Fibroblast of lung (primary cell): Measurements from ENCODE around the gene MRPS11. TPM values are rescaled to one million over a fixed set of nuclear protein-coding genes. Genes with fewer than 3 reads are reported as not detected.

ENCODE experiments used
- DNase-seq, 2 donors: peaks; one replicate each; pipeline versions ENCODE4 v3.0.0 to v3.0.0-alpha.2; 2010; ENCODE audit warnings: low read depth in 2 of 2
- H2AFZ ChIP-seq: 2 replicates; pipeline ENCODE4 v1.5.1; 2012; ENCODE audit warnings: low read length, control low read depth, inconsistent platforms
- H3K27ac ChIP-seq: 2 replicates; pipeline ENCODE4 v1.5.1; 2011; ENCODE audit warnings: low read length, control low read depth; ENCODE audit not compliant: insufficient read depth
- H3K27me3 ChIP-seq: 2 replicates; pipeline ENCODE4 v1.5.1; 2011; ENCODE audit warnings: mild to moderate bottlenecking, low read length; ENCODE audit not compliant: control insufficient read depth, insufficient read depth
- H3K36me3 ChIP-seq: 2 replicates; pipeline ENCODE4 v1.5.1; 2011; ENCODE audit warnings: low read length; ENCODE audit not compliant: control insufficient read depth, insufficient read depth
- H3K4me1 ChIP-seq: 2 replicates; pipeline ENCODE4 v1.5.1; 2011; ENCODE audit warnings: low read length; ENCODE audit not compliant: control insufficient read depth, insufficient read depth; ENCODE audit errors: extremely low read depth
- H3K4me2 ChIP-seq: 2 replicates; pipeline ENCODE4 v1.5.1; 2011; ENCODE audit warnings: low read length, control low read depth; ENCODE audit not compliant: insufficient read depth; ENCODE audit errors: extremely low read depth
- H3K4me3 ChIP-seq, 4 experiments: fragments of 200-600 bp in 1 of 4; sonication (generic) in 1 of 4; replicated peaks in 1 of 4; 2 replicates each; pipeline ENCODE4 v1.5.1; 2011 to 2016; ENCODE audit warnings: low read length in 4 of 4, low read depth in 3 of 4, mild to moderate bottlenecking in 3 of 4, control low read depth in 2 of 4, inconsistent platforms in 1 of 4, mixed read lengths in 1 of 4; ENCODE audit not compliant: insufficient read depth in 1 of 4; ENCODE audit errors: control extremely low read depth in 1 of 4
- H3K79me2 ChIP-seq: 2 replicates; pipeline ENCODE4 v1.5.1; 2012; ENCODE audit warnings: mild to moderate bottlenecking, low read length, inconsistent platforms; ENCODE audit not compliant: control insufficient read depth, insufficient read depth
- H3K9ac ChIP-seq: 2 replicates; pipeline ENCODE4 v1.5.1; 2011; ENCODE audit warnings: mild to moderate bottlenecking, low read length, control low read depth; ENCODE audit not compliant: insufficient read depth
- H3K9me3 ChIP-seq: 2 replicates; pipeline ENCODE4 v1.5.1; 2012; ENCODE audit warnings: low read depth, low read length; ENCODE audit not compliant: control insufficient read depth, insufficient read depth
- H4K20me1 ChIP-seq: 2 replicates; pipeline ENCODE4 v1.5.1; 2011; ENCODE audit warnings: low read length; ENCODE audit not compliant: control insufficient read depth, insufficient read depth; ENCODE audit errors: extremely low read depth
- CTCF ChIP-seq, 2 donors: IDR thresholded peaks in 1 of 2; conservative IDR thresholded peaks in 1 of 2; 1 replicate in 1 of 2; 2 replicates in 1 of 2; pipeline ENCODE4 v1.5.1; 2011 to 2012; ENCODE audit warnings: low read length in 2 of 2, control low read depth in 1 of 2, inconsistent platforms in 1 of 2, low read depth in 1 of 2, mild to moderate bottlenecking in 1 of 2
- EZH2 ChIP-seq: IDR thresholded peaks from 2 replicates; pipeline ENCODE4 v1.5.1; 2012; ENCODE audit warnings: low read length, control low read depth, mild to moderate bottlenecking; ENCODE audit errors: missing control alignments
- polyA plus RNA-seq, 2 donors: library from polyadenylated mRNA; depleted of rRNA in 1 of 2; stranded (reverse) in 1 of 2; unstranded in 1 of 2; fragments of >200 nt; gene quantifications; 2 replicates each; pipeline ENCODE4 v1.2.1, GENCODE V29; 2011 to 2012; ENCODE audit warnings: missing spikeins in 1 of 2
- total RNA-seq: library from RNA; depleted of rRNA; stranded (reverse); fragments of >200 nt; gene quantifications from 2 replicates; pipeline ENCODE4 v1.2.1, GENCODE V29; 2014

Gene MRPS11
- total and polyA plus RNA-seq, 2 donors (not counting 1 experiment from before 2014, with no cell fraction given), result 27.1 to 46.4 TPM

GRCh38 chr15:88438181-88438580 lies 29.3 kb upstream of the MRPS11 start:
- DNase-seq, result no peak
- H3K4me3 ChIP-seq, result no peak overlapping the region
- no peak overlapping the region for H2AFZ ChIP-seq
- no peak overlapping the region for H3K27ac ChIP-seq
- no peaks in the 10 kb centered on the region for H3K79me2 ChIP-seq
- no peaks in the 10 kb centered on the region for H3K4me1 ChIP-seq
- no peaks in the 10 kb centered on the region for H4K20me1 ChIP-seq
- no peak for TF ChIP-seq CTCF (conservative IDR thresholded peaks at IDR 0.05 in 1 of 2, IDR thresholded peaks at IDR 0.05 in 1 of 2; ENCODE audit: low read depth in 1 of 2, low read length in 2 of 2)
- no peak for TF ChIP-seq EZH2
- no peak overlapping the region for H3K4me2 ChIP-seq
- no peak overlapping the region for H3K9ac ChIP-seq
- no peaks in the 10 kb centered on the region for H3K36me3 ChIP-seq
- H3K27me3 ChIP-seq, result no peaks in the 10 kb centered on the region
- no peaks in the 10 kb centered on the region for H3K9me3 ChIP-seq

- H2AFZ ChIP-seq, result no peak overlapping the region
- DNase-seq, result peak; percentile 5 to 95
- no peak overlapping the region for H3K4me2 ChIP-seq
Measured at GRCh38 chr15:88440021-88440420, 27.5 kb upstream of the MRPS11 start.

GRCh38 chr15:88441076-88441730 lies 26.3 kb upstream of the MRPS11 start:
- Histone ChIP-seq H3K4me3 (no peak overlapping the region), H4K20me1 (no peaks in the 10 kb centered on the region), H2AFZ (no peak overlapping the region)

More at GRCh38 chr15:88440021-88440420, 27.5 kb upstream of the MRPS11 start:
- Histone ChIP-seq H3K27ac (no peak overlapping the region), H3K27me3 (no peaks in the 10 kb centered on the region), H3K4me1 (no peaks in the 10 kb centered on the region), H4K20me1 (no peaks in the 10 kb centered on the region), H3K9me3 (no peaks in the 10 kb centered on the region), H3K9ac (no peak overlapping the region), H3K36me3 (no peaks in the 10 kb centered on the region), H3K79me2 (no peaks in the 10 kb centered on the region), H3K4me3 (no peak overlapping the region)
- TF ChIP-seq CTCF (conservative IDR thresholded peaks at IDR 0.05 in 1 of 2, IDR thresholded peaks at IDR 0.05 in 1 of 2; ENCODE audit: low read depth in 1 of 2, low read length in 2 of 2) (no peak), EZH2 (no peak)

More at GRCh38 chr15:88441076-88441730, 26.3 kb upstream of the MRPS11 start:
- no peak for DNase-seq
- Histone ChIP-seq H3K4me1 (no peaks in the 10 kb centered on the region), H3K27ac (no peak overlapping the region), H3K27me3 (no peaks in the 10 kb centered on the region), H3K9me3 (no peaks in the 10 kb centered on the region), H3K79me2 (no peaks in the 10 kb centered on the region), H3K9ac (no peak overlapping the region), H3K4me2 (no peak overlapping the region), H3K36me3 (no peaks in the 10 kb centered on the region)
- TF ChIP-seq EZH2 (no peak), CTCF (conservative IDR thresholded peaks at IDR 0.05 in 1 of 2, IDR thresholded peaks at IDR 0.05 in 1 of 2; ENCODE audit: low read depth in 1 of 2, low read length in 2 of 2) (no peak)
